CMK (cell line): Measurements from ENCODE around the gene JAK1.
"Not testable (repeated sequence)": the region's sequence is repeated elsewhere in the genome, so short reads cannot be mapped to it uniquely, and the experiment has no call there.

Experiments used
- DNase-seq: peaks from one replicate; pipeline ENCODE4 v3.0.0-alpha.2; 2010; ENCODE audit warnings: low read depth

The JAK1 gene

DNA sequence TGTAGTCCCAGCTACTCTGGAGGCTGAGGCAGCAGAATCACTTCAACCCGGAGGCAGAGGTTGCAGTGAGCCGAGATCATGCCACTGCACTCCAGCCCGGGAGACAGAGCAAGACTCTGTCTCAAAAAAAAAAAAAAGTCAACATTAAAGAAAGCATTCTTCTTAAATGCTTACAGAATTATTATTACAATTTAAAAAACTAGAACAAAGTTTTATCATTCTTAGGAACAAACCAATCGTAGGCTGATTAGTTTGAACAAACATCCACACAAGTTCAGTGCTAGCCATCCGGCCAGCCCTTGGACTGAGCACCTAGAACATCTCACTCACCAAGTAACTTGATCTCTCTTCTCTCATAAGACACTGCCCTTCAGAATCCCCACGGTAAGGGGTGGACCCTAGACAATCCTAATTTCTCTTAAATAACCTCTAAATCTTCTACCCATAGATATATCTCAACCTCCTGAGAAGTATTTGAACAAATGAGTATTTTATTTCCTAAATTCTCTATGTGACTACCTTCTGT lies 16.0 kb downstream of the JAK1 start:
- no peak for DNase-seq

DNA sequence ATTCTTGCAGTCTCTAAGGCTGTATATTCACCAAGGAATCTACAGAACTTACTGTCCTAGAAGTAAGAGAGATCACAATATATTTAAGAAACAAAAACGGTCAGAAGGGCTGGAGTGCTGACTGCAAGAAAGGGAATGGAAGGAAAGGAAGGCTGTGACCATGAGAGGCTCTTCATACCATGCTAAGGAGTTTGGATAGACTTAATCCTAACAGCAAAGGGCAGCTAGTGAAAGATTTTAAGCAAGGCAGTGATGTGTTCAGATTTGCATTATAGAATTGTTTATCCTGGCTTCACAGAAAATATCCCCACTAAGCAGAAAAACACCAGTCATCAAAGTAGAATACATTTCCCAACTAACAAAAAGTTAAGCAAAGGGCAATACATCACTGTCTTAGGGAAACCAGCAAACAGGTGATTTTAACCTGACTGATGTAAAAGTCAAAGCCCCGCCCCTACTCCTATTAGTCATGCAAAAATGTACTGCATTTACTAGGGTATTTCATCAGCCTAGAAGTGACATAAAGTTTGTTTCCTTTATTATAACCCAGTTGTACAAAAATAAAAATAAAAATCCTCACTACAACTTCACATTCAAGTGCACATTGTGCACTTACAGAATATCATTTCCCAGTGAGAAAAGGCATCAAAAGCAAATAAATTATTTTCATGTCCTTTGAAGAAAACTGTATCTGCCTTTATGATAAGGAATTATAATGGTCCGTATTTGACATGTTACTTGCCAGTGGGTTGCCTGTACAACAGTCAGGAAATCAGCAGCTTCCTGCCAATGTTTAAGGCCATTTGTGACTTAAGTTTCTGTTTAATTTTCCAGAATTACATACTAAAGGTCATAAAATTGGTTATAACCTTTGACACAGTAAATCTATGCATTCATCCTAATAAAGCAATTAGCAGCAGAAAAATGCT lies 17.2 kb downstream of the JAK1 start:
- DNase-seq: no peak

DNA sequence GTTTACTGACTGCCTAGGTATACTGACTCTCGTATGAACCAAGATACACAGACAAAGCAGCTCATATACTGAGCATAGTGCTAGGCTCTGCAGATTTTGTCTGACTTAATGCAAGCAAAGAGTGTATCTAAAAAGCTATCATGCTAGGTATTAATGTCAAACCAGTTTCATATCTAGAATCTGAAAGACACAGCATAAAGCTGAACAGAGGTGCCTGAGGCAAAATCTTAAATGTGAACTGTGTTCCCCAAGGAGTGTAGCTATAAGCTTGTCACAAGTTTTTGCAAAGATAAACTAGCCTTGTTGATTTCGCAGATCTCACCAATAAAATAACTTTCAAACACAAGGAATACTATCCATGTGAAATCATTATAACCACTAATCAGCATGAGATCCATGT lies 18.1 kb downstream of the JAK1 start:
- no peak for DNase-seq

DNA sequence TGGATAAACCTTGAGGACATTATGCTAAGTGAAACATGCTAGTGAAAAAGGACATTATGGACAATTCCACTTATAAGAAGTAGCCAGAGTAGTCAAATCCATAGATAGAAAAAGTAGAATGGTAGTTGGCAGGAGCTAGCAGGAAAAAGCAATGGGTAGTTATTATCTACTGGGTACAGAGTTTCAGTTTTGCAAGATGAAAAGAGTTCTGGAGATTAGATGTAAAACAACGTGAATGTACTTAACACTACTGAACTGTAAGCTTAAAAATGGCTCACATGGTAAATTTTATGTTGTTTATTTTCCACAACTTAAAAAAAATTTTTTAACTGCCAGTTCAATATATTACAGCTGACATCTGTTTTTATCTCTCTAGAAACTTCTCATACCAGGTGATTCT lies 19.4 kb downstream of the JAK1 start:
- no peak for DNase-seq

DNA sequence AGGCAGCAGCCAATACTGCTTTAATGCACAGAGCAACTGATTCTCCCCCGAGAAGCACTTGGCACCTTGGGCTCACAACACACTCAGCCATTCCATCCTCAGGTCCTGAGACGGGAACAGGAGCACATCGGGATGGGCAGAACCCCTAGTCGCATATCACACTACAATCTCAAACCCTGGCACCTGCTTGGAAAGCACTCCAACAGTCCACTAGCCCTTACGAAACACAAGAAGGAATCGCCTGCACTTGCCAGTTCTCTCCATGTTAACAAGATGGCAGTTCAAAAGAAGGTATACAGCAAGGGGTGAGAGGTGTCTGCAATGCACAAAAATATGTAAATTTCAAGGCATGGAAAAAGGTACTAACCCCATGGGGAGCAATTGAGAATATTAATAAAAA lies 21.4 kb downstream of the JAK1 start:
- no peak for DNase-seq

DNA sequence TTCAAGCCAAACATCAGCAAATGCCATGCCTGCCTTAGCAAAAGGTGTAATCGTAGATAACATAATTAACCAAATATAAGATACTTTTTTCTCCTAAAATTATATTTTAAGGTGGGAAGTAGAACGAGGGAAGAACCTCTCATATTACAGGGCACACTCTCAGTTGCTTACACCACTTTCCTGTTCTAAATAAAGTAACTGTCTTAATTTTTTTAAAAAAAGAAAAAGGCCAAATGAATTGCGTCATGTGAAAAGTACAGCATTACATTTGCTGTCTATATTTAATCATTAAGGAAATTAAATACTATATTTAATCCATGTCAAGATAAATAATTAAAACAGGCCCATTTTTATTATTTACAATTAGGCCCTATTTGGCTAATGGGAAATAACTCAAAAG lies 23.7 kb downstream of the JAK1 start:
- DNase-seq: no peak

DNA sequence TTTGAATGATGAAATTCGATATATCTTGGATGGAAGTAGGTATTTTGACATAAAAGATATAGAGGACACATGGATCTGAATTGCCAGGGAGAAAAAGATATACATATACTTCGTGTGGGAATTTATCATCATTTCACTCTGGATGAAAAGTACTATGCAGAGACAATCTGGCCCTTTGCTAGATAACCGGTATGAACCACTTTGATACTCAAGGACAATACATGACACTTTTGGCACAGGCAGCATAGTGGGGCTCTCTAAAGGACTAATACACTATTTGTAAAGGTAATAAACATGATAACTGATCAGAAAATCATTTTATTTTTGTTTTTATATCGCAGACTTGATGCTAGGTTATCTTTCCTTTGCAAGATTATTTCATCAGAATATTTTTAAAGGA lies 24.2 kb downstream of the JAK1 start:
- no peak for DNase-seq

DNA sequence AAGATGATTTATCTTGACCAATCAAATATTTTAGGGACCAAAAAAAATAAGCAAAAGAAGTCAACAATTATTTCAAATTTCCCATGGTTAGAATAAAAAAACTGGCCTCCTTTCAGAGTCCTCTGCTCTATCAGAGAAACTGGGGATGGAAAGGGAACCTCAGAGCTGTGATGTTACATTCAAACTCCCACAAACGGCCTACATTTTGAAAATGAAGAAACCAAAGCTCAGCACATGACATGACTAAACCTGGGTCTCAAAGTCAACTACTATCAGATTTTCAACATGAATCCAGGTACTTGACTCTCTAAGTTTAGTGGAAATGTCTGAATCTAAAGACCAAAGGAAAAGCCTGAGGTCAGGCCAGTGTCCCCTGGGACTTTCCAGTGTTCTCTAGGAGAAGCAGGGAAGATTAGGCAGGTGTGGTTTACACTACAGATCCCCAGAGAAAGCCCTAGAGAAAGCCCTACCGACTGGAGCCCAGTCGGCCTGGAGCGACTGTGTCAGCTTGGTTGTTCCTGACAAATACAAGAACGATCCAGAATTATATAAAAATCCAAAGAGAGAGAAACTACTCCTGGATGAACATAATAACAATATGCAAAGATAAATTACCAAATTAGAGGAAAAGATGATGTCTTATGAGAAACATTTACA lies 24.8 kb downstream of the JAK1 start:
- no peak for DNase-seq

DNA sequence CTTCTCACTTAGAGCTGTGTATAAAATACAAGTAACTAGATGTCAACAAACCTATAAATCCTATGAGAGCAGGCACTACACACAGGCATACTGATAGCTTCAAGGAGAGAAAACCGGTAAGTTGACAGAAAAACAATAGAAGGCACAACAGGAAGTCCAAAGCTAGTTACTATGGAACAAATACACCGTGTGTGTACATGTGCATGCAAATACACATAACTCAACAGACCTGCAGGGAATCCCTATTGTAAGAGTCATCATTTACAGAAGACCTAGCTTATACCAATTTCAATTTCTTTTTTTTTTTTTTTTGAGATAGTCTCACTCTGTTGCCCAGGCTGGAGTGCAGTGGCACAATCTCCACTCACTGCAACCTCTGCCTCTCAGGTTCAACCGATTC lies 26.3 kb downstream of the JAK1 start:
- no peak for DNase-seq

DNA sequence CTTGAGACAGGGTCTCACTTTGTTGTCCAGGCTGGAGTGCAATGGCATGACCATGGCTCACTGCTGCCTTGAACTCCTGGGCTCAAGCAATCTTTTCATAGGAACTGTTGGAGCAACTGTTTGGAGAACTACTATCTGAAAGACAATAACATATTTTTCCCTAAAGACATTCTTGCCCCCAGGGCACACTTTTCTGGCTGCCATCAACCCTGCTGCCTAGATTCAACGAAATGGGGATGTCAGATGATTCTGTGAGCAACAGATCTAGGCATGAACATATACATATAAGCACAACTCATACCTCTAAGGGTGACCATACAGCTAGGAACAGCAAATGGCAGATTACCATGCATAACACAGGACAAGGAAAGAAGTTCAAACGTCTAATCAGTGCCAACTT lies 27.4 kb downstream of the JAK1 start:
- DNase-seq: no peak

DNA sequence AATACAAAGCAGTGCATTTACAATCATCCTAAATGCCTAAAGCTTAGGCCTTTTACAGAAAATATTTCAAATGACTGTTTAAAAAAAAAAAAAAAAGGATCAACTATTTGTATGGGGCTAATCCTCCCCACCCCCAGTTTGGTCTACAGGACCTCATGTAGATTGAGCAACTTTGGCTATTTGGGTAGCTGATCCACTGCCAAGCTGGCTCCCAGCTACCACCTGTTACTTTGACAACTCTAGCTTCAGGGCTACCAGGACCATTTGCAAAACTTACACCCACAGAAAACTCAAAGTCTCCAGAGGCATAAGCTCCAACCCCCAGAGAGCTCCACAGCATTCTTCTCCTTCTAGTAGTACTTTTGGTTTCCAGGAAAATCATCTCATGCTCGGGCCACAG lies 29.4 kb downstream of the JAK1 start:
- no peak for DNase-seq

DNA sequence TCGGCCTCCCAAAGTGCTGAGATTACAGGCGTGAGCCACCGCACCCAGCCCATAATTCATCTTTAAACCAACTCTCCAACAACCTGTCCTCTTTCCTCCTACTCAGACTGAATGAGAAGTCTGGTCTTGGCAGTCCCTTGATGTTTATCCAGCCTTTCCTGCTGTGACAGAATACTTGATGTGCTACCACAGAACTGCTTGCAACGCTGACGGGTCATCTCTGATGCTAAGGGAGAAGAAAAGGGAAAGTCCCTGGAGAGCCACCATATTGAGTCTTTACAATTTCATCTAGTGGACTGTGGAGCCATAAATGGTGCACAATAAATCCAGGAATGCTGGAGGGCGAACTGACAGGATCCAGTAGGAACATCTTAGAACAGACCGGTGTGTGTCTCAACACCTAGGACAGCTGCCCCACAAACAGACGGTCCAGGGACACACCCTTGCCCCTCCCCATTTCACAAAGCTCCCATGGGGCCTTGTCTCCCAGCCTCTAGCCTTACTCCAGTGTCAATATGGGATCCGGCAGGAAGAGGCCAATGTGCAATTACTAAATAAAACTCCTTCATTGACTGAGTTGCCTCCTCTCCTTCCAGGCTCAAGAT lies 30.7 kb downstream of the JAK1 start:
- DNase-seq: no peak

DNA sequence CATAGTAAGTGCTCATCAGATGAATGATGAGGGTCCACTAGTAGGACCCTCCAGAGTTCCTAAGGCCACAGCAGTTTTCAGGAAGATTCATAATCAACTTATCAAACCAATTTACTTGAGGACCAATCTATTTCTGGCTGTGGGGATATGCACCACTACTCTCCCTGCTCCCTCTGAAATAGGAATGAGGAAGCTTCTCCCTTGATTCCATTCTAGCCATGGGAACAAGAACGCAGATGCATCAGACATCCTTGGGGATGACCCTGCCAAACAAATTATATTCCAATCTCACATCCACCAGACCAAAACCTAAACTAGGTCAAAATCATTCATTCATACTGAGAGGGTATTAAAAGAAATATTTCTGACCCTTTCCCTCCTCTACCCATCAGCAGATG lies 31.5 kb downstream of the JAK1 start:
- no peak for DNase-seq

DNA sequence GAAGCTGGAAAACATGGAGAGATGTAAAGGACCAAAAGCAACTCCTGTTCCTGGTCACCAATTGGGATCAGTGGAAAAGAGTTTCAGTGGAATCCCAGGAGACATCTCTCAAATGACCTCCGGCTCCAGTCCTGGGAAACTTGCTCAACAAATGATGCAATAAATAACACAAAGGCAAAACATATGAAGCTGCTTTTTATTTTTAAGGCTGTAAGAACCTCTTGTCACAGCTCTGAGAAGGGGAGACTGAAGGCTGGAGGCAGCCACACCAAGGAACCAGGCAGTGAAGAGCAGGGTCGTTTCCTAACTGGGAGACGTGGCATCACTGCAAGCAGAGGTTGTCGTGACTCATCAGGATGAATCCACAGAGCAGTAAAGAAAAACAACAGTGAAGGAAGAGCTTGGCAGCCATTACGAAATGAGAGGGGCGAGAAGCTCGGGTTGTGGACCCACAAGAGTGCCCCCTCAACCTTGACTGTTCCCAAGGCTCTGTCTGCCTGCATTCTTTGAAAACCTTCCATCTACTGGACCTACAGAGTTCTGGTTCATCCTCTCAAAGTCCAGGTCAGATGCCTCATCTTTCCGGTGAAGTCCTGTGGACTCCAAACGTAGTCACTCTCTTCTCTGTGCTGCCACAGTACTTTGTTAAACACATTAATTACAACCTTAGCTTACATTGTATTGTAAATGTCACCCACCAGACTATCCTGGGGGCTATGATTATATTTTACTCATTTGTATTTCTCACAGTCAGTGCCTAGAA lies 32.1 kb downstream of the JAK1 start:
- DNase-seq: no peak

DNA sequence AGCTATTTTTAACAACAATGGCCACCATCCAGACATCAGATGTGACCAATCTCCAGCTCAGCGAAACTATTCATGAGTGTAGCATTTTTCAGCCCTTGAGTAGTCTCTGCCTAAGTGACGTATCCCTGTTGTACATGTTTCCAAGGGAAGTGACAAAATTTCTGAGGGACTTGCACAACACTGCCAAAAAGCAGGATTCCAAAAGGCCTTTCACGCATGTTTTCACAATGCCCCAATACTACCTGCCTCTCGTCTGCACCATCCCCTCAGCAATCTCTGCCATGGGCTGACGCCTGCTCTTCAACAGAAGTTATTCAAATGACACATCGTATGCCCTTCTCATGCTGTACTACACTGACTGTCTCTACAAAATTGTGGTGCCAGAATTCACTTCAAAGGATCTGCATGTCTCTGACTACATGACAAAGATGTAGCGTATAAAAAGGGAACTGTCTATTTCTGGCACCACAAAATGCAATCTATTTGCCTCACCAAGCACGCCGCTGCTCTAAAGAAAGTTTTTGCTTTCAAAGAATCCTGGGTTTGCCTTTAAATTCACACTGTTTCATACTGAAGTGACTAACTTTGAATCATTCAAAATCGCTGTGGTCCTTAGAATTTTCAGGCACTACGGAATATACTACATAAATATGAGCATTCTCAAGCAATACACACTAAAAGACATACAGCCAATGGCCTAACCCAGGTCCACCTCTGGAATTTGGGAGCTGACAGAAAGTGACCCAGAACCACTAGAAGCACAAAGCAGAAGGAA lies 32.9 kb downstream of the JAK1 start:
- DNase-seq: no peak

DNA sequence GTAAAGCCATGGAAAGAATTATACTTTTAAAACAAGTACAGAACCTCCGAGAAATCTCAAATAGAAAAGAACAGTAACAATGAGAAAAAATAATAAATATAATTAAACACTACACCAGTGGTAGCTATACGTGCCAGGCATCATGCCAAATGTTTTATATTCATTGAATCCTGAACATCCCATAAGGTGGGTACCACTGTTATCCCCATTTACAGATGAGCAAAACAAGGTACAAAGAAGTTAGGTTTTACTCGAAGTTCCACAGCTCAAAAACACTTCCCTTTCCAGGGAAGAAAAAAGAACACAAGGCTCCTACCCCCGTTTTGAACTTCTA lies 33.4 kb downstream of the JAK1 start:
- DNase-seq: no peak

DNA sequence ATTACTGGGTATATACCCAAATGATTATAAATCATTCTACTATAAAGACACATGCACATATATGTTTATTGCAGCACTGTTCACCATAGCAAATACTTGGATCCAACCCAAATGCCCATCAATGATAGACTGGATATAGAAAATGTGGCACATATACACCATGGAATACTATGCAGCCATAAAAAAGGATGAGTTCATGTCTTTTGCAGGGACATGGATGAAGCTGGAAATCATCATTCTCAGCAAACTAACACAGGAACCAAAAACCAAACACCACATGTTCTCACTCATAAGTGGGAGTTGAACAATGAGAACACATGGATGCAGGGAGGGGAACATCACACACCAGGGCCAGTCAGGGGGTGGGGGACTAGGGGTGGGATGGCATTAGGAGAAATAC lies 35.7 kb downstream of the JAK1 start:
- DNase-seq: not testable (repeated sequence)

DNA sequence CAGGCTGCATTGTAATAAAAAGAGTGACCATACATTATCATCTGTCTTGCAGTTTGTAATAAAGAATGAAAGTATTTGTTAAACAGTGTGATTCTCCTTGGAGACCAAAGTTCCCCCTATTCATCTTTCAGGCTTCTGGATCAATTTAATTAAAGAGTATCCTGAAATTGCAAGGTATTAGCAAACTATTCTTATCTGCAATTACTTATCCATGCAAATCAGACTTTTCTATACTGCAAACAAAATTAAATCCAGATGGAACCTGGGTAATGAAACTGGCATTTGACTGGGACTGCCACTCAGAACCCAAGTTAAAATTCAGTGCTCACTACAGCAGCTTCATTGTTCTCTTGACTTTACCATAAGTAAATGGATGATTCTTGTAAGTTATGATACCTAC lies 37.1 kb downstream of the JAK1 start:
- no peak for DNase-seq

DNA sequence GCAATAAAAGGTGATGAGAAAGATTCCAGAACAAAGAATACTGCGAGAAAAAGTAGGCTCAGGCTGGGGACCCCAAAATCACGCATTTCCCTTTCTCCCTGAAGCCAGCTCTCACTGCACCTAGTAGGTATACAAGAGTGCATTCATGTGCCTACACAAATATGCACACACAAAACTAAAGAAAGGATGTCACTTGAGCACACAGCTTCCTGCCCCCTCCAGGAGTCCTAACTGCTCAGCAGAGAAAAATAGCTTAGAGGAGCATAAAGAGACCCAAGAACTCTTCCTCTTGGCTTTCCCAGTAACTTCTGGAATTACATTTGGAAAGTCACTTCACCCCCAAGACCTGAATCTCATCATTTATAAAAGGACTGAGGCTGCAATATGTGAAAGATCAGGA lies 38.0 kb downstream of the JAK1 start:
- no peak for DNase-seq

DNA sequence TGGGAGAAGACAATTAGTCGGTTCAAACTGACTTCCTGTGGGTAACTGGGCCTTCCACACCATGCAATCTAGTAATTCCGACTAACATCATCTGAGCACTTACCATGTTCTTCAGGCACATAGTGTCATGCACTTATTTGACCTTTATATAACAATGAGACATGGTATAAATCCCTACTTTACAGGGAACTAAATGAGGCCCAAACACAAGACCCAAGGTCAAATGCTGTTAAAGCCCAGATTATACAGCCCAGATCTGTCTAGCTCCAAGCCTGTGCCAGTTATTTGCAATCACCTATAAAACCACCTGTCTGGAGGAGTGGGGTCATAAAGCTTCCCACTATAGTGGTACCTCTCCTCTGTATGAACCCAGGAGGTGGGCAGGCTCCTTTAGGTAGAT lies 40.8 kb downstream of the JAK1 start:
- DNase-seq: no peak

DNA sequence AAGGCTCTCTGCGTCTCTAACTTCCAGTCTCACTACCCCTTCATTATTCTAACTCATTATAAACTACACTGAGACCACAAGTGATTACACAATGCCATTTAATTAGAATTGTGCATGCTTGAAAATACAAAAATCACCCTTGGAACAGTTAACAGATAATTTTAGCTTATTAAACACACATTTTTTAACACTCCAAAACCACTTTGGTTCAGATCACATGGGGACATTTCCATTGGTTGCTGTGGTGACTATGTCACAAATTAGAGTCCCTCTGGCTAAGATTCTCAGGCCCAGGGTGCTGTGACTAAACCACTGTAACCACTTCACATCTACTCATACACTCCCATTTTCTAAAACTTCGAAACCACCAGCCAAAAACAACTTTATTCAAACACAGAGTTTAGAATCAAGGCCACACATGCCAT lies 43.0 kb downstream of the JAK1 start:
- DNase-seq: no peak

DNA sequence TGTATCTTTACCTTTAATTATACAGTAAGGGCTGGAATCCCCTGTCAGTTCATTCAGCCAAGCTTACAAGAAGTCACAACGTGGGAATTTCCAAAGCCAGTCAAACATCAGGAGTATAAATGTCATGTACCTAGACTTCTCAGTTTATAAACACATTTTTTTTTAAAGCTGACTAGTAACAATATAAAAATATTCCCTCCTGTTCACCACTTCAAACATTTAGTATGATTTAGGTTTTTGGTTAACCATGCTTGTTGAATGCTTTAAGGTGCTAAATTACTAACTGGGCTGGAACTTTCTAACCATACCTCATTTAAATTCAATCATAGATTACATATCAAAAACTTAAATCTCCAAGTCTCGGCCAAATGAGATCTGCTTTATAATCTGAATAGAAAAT lies 44.0 kb downstream of the JAK1 start:
- no peak for DNase-seq
